ENCODE data around the gene RAB14.

RAB14 gene

GRCh38 chr9:121201738-121202533 lies at the start of gene RAB14:
TSS of gene RAB14 (minus strand) at chr9:121201869. CDS start at chr9:121193412, 8,457 bp downstream.
- peak; percentile 99 to 100 (median 100) for DNase-seq (ENCODE audit: low read depth in 3 of 3)

GRCh38 chr9:121249563-121249962 lies 47.9 kb upstream of the RAB14 start:
- DNase-seq (ENCODE audit: low read depth in 3 of 3), result no peak

- DNase-seq (ENCODE audit: low read depth in 3 of 3), result no peak
Measured at GRCh38 chr9:121246821-121247561, 45.3 kb upstream of the RAB14 start.

- DNase-seq (ENCODE audit: low read depth in 3 of 3), result no peak
Measured at GRCh38 chr9:121242959-121243346, 41.3 kb upstream of the RAB14 start.

- DNase-seq (ENCODE audit: low read depth in 3 of 3), result no peak
Measured at GRCh38 chr9:121242219-121242958, 40.7 kb upstream of the RAB14 start.

GRCh38 chr9:121240472-121241135 lies 38.9 kb upstream of the RAB14 start:
- DNase-seq (ENCODE audit: low read depth in 3 of 3), result no peak

- DNase-seq (ENCODE audit: low read depth in 3 of 3), result no peak
Measured at GRCh38 chr9:121239851-121240250, 38.2 kb upstream of the RAB14 start.

- DNase-seq (ENCODE audit: low read depth in 3 of 3), result no peak
Measured at GRCh38 chr9:121239071-121239470, 37.4 kb upstream of the RAB14 start.

- DNase-seq (ENCODE audit: low read depth in 3 of 3), result no peak
Measured at GRCh38 chr9:121237916-121238315, 36.2 kb upstream of the RAB14 start.

- no peak for DNase-seq (ENCODE audit: low read depth in 3 of 3)
Measured at GRCh38 chr9:121235512-121235911, 33.8 kb upstream of the RAB14 start.

GRCh38 chr9:121234832-121235161 lies 33.1 kb upstream of the RAB14 start:
- DNase-seq (ENCODE audit: low read depth in 3 of 3), result no peak

GRCh38 chr9:121233906-121234831 lies 32.5 kb upstream of the RAB14 start:
- DNase-seq (ENCODE audit: low read depth in 3 of 3), result no peak

GRCh38 chr9:121232251-121232650 lies 30.6 kb upstream of the RAB14 start:
- DNase-seq (ENCODE audit: low read depth in 3 of 3), result no peak

- DNase-seq (ENCODE audit: low read depth in 3 of 3), result no peak
Measured at GRCh38 chr9:121230256-121230655, 28.6 kb upstream of the RAB14 start.

GRCh38 chr9:121227862-121228261 lies 26.2 kb upstream of the RAB14 start:
- no peak for DNase-seq (ENCODE audit: low read depth in 3 of 3)

GRCh38 chr9:121226175-121226574 lies 24.5 kb upstream of the RAB14 start:
- no peak for DNase-seq (ENCODE audit: low read depth in 3 of 3)

GRCh38 chr9:121225240-121225639 lies 23.6 kb upstream of the RAB14 start:
- no peak for DNase-seq (ENCODE audit: low read depth in 3 of 3)

- DNase-seq (ENCODE audit: low read depth in 3 of 3), result no peak
Measured at GRCh38 chr9:121222524-121223171, 21.0 kb upstream of the RAB14 start.

GRCh38 chr9:121221664-121222055 lies 20.0 kb upstream of the RAB14 start:
- DNase-seq (ENCODE audit: low read depth in 3 of 3), result no peak

- no peak for DNase-seq (ENCODE audit: low read depth in 3 of 3)
Measured at GRCh38 chr9:121220996-121221663, 19.5 kb upstream of the RAB14 start.

Data from stimulated activated CD4-positive, alpha-beta T cell treated with anti-CD3 and anti-CD28 coated beads, TNF-alpha, amount 100 ng/mL, for 24 hours (primary cell).